GM19099 (cell line): Measurements from ENCODE around the gene SP5.

Source experiments
- POLR2A ChIP-seq: IDR thresholded peaks from 3 replicates; pipeline ENCODE4 v1.6.1; 2011; ENCODE audit warnings: low read depth; ENCODE audit not compliant: insufficient read length; ENCODE audit errors: extremely low read depth

The SP5 gene

GRCh38 chr2:170715062-170715931, at the start of gene SP5:
Gene SP5, plus strand, starts transcription at chr2:170715337. Its CDS starts 176 bp downstream, at chr2:170715513.
- TF ChIP-seq POLR2A: no peak

- TF ChIP-seq POLR2A: no peak
These were observed 49.4 kb upstream of the SP5 start for GRCh38 chr2:170665743-170666142.

- TF ChIP-seq POLR2A: no peak
These were observed 45.2 kb upstream of the SP5 start for GRCh38 chr2:170669909-170670308.

GRCh38 chr2:170670651-170671050, 44.5 kb upstream of the SP5 start:
- TF ChIP-seq POLR2A: no peak

- TF ChIP-seq POLR2A: no peak
These were observed 44.1 kb upstream of the SP5 start for GRCh38 chr2:170671079-170671478.

- no peak for TF ChIP-seq POLR2A
These were observed 39.4 kb upstream of the SP5 start for GRCh38 chr2:170675701-170676100.

GRCh38 chr2:170679607-170680079, 35.5 kb upstream of the SP5 start:
- TF ChIP-seq POLR2A: no peak

- TF ChIP-seq POLR2A: no peak
These were observed 34.8 kb upstream of the SP5 start for GRCh38 chr2:170680172-170680941.

GRCh38 chr2:170681311-170681710, 33.8 kb upstream of the SP5 start:
- no peak for TF ChIP-seq POLR2A

GRCh38 chr2:170685591-170685990, 29.5 kb upstream of the SP5 start:
- TF ChIP-seq POLR2A: no peak

GRCh38 chr2:170689481-170689880, 25.7 kb upstream of the SP5 start:
- TF ChIP-seq POLR2A: no peak

- TF ChIP-seq POLR2A: no peak
These were observed 24.5 kb upstream of the SP5 start for GRCh38 chr2:170690640-170691039.

GRCh38 chr2:170694316-170694715, 20.8 kb upstream of the SP5 start:
- no peak for TF ChIP-seq POLR2A

GRCh38 chr2:170695521-170696410, 19.4 kb upstream of the SP5 start:
- no peak for TF ChIP-seq POLR2A

GRCh38 chr2:170696948-170697347, 18.2 kb upstream of the SP5 start:
- TF ChIP-seq POLR2A: no peak
